Activated T-cell treated with anti-CD3 and anti-CD28 coated beads, Interleukin-2, amount 50 U/mL, for 48 hours (primary cell): ENCODE measurements around the gene DLD.
"Not testable (repeated sequence)": the region's sequence is repeated elsewhere in the genome, so short reads cannot be mapped to it uniquely, and the experiment has no call there.

Experiments
- DNase-seq, 2 experiments: peaks; one replicate each; pipeline ENCODE4 v3.0.0-alpha.2; 2020

The DLD gene

GRCh38 chr7:107874605-107875446 lies 16.2 kb upstream of the DLD start:
- peak; percentile 45 to 50 for DNase-seq

- no peak for DNase-seq
Measured at GRCh38 chr7:107876916-107877315, 14.1 kb upstream of the DLD start.

- no peak for DNase-seq
Measured at GRCh38 chr7:107877731-107878382, 13.1 kb upstream of the DLD start.

DNA sequence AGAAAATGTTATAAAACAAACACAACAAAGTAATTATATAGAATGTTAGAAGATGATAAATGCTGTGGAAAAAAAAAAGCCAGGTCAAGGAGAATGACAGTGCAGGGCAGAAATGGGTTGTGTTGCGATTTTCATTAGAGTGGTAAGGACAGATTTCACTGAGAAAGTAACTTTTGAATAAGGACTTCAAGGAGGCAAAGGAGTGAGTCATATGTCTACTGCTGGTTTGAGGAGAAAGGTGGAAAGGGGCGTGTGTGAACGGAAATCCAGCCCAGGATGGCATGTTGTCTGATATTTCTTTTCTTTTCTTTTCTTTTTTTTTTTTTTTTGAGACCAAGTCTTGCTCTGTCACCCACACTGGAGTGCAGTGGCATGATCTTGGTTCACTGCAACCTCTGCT lies 12.3 kb upstream of the DLD start:
- DNase-seq: no peak

DNA sequence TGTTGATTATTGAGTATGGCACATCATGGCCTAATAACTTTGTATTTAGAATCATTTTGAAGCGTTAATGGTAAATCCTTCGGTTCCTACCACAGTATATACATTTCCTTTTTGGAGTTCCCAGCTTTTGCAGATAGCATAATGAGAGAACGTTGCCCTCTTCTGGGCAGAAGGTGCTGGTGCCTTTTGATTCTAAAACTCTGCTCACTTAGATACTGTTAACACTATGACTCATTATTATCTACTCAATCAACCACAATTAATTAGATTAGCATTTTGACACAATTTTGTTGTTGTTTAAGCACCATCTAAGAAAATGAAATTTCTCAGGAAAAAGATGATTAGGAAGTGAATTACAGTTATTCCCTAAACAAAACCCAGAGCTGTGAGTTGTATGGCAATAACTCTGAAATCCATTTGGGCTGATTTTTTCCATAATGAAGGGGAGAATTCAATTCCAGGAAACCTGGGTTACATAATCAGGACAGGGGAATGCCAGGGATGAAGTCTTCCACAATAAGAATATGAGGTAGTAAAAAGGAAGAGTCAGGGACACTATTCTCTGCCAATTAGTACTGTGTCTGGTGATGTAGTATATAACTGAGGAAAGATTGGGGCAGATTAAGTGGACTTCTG lies 11.5 kb upstream of the DLD start:
- DNase-seq: no peak

GRCh38 chr7:107882766-107883165 lies 8.2 kb upstream of the DLD start:
- no peak for DNase-seq

GRCh38 chr7:107884066-107884818 lies 6.7 kb upstream of the DLD start:
- DNase-seq: no peak

DNA sequence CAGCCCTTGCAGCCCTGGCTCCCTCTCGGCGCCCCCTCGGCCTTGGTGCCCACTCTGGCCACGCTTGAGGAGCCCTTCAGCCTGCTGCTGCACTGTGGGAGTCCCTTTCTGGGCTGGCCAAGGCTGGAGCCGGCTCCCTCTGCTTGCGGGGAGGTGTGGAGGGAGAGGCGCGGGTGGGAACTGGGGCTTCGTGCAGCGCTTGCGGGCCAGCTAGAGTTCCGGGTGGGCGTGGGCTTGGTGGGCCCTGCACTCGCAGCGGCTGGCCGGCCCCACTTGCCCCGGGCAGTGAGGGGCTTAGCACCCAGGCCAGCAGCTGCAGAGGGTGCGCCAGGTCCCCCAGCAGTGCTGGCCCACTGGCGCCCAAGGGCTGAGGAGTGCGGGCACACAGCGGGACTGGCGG lies 3.2 kb upstream of the DLD start:
- DNase-seq: not testable (repeated sequence)

DNA sequence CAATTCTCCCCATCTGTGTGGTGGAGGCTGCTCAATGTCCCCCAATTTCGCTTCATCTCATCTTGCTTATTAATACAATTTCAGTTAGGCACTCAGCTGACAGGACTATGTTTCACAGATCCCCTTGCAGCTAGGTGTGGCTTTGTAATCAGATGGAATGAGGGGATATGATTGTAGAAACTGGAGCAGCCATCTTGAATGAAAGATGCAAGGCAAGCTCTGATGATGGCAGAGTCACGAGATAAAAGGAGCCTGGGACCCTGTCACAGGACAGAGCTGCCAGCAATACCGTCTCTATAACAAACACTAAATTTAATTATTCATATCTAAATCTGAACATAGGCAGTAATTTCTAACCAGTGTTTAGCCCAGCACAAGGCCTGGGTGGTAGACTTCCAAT lies 991 bp upstream of the DLD start:
- no peak for DNase-seq

DNA sequence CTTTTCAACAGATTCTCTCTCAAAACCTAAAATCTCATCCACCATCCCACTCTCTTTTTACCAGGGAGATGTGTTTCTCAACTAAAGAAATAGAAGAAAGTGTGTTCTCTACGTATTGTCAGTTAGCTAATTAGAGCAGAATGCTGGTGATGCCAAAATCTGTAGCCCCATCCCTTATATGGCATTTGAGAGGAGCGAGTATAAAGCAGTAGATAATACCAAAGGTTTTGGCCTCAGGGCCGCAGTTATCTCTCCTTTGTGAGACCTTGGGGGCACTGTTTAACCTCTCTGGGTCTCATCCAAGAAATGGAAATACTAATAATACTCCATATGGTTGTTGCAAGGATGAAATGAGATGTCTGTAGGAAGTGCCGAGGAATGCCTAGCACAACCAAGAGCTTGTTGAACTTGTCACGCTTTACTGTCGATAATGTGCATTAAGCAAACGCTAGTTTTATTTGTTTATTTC lies 456 bp upstream of the DLD start:
- no peak for DNase-seq

- no peak for DNase-seq
Measured at GRCh38 chr7:107891636-107892366, 818 bp downstream of the DLD start.

DNA sequence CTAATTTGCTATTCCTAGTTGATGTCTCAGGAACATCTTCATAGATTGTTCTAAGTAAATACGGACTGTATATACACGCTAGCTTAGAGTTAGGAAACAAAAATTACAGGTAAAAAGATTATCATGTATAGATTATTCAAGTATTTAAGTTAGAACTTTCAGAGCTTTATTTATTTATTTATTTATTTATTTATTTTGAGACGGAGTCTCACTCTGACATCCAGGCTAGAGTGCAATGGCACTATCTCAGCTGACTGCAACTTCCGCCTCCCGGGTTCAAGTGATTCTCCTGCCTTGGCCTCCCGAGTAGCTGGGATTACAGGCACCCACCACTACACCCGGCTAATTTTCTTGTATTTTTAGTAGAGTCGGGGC lies 1.4 kb downstream of the DLD start:
- DNase-seq: not testable (repeated sequence)

DNA sequence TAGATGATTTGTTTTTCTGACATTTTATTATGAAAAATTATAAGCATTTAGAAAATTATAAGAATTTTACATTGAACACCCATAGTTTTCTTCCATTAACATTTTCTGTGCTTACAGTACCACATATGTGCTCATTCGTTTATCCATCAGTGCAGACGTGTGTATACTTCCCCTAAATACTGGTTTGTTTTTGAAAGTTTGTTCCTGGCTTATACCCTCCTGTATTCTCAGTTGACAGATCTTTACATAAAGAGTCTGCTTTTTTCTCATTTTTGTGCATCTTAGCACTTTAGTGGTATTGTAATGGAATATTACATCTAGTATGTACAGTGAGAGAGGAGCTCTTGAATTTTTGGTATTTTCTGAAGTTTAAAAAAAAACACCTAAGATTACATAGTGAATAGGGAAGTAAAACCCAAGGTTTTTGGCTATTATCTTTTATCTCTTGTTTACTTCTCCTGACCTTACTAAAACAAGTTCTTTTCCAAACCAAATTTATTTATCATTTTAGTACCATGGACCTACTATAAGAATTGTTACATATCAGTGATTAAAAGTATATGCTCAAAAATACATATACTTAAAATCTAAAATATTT lies 8.1 kb downstream of the DLD start:
- DNase-seq: no peak

GRCh38 chr7:107900496-107901015 lies 9.6 kb downstream of the DLD start:
- DNase-seq: no peak

- DNase-seq: no peak
Measured at GRCh38 chr7:107902381-107902780, 11.4 kb downstream of the DLD start.

DNA sequence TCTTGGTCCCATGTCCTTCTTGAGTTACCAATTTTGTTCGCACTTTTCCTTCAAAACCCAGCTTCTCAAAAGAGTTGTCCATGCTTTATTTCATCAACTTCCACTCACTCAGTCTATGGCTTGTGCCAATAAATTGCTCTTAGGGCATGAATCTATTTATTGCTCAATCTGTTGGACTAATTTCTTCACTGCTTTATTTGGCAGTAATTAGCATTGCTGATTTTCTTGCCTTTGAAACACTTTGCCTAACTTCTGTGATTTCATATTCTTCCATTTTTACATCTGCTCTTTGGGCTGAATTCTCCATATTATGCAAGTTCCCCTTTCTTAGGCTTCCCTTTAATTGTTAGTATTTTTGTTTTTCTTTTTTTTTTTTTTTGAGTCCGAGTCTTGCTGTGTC lies 16.8 kb downstream of the DLD start:
- no peak for DNase-seq

DNA sequence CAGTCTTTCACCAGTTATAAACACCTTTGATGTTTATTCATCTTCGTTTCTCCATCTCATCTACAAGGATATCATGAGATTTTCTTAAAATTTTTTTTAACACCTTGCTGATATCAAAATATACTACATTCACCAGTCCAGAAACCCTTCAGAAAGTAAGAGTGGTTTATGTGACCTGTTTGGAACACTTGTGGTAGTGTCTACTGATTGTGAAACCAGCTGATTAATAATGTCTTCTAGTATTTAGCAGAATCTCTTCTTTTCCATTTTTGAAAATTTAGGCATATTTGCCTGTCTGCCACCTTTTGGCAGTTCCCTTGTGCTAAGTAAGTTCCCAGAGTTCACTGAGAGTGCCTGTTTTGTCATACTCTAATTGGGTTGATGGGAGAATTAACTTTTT lies 18.5 kb downstream of the DLD start:
- DNase-seq: no peak

DNA sequence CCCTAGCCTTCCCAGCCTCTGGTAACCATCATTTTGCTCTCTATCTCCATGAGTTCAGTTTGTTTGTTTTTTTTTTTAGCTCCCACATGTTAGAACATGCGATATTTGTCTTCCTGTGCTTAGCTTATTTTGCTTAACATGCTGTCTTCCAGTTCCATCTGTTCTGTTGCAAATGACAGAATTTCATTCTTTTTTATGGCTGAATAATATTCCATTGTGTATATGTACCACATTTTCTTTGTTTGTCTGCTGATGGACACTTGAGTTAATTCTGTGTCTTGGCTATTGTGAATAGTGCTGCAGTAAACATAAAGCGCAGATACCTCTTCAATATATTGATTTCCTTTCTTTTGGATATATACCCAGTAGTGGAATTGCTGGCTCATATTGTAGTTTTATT lies 21.0 kb downstream of the DLD start:
- DNase-seq: no peak

- no peak for DNase-seq
Measured at GRCh38 chr7:107913851-107914250, 22.9 kb downstream of the DLD start.

DNA sequence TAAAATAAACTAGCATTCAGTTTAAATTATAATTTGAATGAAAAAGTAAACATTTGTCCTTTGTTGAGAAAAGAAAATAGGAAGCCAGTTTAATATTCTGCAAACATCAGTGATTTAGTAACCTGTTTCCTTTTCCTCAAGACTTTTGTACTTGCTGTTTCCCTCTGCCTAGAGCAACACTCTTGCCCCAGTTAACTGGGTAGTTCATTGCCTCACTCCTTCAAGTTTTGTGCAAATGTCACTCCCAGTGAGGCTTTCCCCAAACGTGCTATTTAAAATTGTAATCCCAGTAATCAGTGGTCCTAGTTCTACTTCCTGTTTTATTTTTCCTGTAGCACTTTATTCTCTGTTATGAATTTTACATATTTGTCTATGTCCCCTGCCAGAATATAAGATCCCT lies 23.8 kb downstream of the DLD start:
- DNase-seq: no peak

DNA sequence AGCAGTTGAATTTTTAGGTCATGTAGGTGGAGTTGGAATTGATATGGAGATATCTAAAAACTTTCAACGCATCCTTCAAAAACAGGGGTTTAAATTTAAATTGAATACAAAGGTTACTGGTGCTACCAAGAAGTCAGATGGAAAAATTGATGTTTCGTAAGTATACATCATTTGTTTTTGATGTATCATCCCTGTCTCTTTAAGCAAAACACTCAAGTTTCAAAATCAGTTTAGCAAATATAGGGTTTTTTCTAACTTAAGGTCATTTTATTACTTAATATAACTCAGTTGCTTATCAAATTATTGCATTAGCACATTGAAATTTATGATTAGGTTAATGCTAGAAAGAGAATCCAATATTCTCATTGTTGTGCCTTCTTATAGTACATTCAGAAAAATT lies 24.6 kb downstream of the DLD start:
- no peak for DNase-seq
